ENCODE measurements around the gene ARL5B. TPM values are rescaled to one million over a fixed set of nuclear protein-coding genes. Genes with fewer than 3 reads are reported as not detected.
"Not testable (repeated sequence)": the region's sequence is repeated elsewhere in the genome, so short reads cannot be mapped to it uniquely, and the experiment has no call there.

The ARL5B gene
- total RNA-seq, 4 donors from 2014 or later, result 7.5 to 14.7 (median 8.9) TPM

DNA sequence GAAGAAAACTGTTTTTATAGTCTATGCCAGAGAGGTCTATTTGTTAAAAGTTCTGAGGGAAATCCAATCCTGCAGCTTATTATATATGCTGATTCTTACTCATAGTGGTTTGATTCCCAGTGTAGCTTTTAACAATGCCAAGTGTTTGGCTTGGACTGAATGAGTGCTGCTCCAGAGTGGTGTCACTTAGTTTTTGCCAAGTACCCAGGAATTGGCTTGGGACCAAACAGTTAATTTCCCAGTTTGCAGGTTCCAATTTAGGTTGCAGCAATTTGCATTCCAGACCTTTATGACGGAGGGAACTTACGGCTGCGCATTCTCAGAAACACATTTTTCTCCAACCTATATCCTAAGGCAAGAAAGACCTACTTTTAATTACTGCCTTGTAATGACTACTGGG lies 40.2 kb upstream of the ARL5B start:
- Histone ChIP-seq H3K4me3 (no peak overlapping the region), H3K27ac (replicated peaks in 1 of 4) (peak overlapping the region in 1 of 4 donors; percentile 28), H3K36me3 (peaks cover 0 to 10% (median 3%) of the 10 kb centered on the region in 4 donors), H3K4me1 (peaks cover 0 to 17% (median 14%) of the 10 kb centered on the region in 4 donors), H3K27me3 (no peaks in the 10 kb centered on the region), H3K9me3 (no peaks in the 10 kb centered on the region)
- intact Hi-C loops (cut with DNase I), result no loop called here
- no peak for DNase-seq (ENCODE audit: extremely low spot score)
- no peak for TF ChIP-seq EP300 (IDR thresholded peaks at IDR 0.05)
- TF ChIP-seq POLR2A (IDR thresholded peaks at IDR 0.05; ENCODE audit: low read depth), result no peak
- TF ChIP-seq POLR2AphosphoS5 (IDR thresholded peaks at IDR 0.05), result no peak
- TF ChIP-seq, protein P1, sequence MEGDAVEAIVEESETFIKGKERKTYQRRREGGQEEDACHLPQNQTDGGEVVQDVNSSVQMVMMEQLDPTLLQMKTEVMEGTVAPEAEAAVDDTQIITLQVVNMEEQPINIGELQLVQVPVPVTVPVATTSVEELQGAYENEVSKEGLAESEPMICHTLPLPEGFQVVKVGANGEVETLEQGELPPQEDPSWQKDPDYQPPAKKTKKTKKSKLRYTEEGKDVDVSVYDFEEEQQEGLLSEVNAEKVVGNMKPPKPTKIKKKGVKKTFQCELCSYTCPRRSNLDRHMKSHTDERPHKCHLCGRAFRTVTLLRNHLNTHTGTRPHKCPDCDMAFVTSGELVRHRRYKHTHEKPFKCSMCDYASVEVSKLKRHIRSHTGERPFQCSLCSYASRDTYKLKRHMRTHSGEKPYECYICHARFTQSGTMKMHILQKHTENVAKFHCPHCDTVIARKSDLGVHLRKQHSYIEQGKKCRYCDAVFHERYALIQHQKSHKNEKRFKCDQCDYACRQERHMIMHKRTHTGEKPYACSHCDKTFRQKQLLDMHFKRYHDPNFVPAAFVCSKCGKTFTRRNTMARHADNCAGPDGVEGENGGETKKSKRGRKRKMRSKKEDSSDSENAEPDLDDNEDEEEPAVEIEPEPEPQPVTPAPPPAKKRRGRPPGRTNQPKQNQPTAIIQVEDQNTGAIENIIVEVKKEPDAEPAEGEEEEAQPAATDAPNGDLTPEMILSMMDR (IDR thresholded peaks at IDR 0.05), result no peak
- WGBS, result 70% methylated on average over 3 of the region's 3 CpGs

DNA sequence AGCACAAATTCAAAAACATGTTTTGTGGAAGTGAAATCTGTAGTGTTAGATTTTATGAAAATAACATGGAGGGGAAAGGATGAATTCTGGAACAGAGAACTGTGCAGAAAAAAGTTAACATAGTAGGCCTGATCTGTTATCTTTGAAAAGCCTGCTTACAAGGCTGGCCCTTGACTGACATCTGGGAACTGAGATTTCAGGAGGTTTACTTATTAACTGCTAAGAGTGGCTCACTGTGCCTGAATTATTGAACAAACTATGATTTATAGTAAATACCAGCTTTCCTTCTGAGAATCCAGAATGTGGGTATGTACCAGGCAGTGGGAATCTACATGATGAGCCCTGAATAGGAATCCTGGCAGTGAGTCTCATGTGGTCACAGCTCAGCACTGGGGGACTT lies 38.4 kb upstream of the ARL5B start:
- Histone ChIP-seq H3K27me3 (no peaks in the 10 kb centered on the region), H3K4me1 (peaks cover 0 to 26% (median 20%) of the 10 kb centered on the region in 4 donors), H3K27ac (replicated peaks in 1 of 4) (no peak overlapping the region), H3K36me3 (peaks cover 0 to 10% (median 3%) of the 10 kb centered on the region in 4 donors), H3K4me3 (no peak overlapping the region), H3K9me3 (no peaks in the 10 kb centered on the region)
- intact Hi-C loops (cut with DNase I), result no loop called here
- TF ChIP-seq, protein P1 (IDR thresholded peaks at IDR 0.05), result no peak
- no peak for TF ChIP-seq EP300 (IDR thresholded peaks at IDR 0.05)
- no peak for TF ChIP-seq POLR2A (IDR thresholded peaks at IDR 0.05; ENCODE audit: low read depth)
- TF ChIP-seq POLR2AphosphoS5 (IDR thresholded peaks at IDR 0.05), result no peak
- DNase-seq (ENCODE audit: extremely low spot score), result no peak

DNA sequence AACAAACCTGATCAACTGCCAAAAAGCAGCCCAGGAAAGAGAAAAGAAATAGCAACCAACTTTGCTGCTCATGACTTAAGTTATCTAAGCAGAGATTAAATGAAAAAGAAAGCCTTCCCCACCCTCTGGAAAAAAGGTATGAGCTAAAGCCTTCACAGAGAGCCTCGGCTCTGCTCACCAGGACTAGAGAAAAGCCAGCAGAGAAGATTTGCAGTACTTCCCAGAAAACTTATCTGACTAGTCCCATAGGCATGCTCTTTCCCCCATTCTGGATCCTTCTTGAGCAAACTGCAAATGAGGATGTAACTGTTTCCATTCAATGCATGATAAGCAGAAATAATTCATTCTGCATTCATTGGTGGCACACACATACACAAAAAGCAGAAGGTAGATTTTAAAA lies 35.6 kb upstream of the ARL5B start:
- peak overlapping the region; percentile 45 to 79 (median 56) for H3K27ac ChIP-seq (replicated peaks in 1 of 4)
- DNase-seq (ENCODE audit: extremely low spot score); H3K9me3 ChIP-seq; H3K4me3 ChIP-seq; intact Hi-C loops (cut with DNase I); H3K27me3 ChIP-seq: not testable (repeated sequence)
- H3K36me3 ChIP-seq, result peaks cover 0 to 10% (median 3%) of the 10 kb centered on the region in 4 donors
- peaks cover 8 to 41% (median 35%) of the 10 kb centered on the region in 4 donors for H3K4me1 ChIP-seq
- 52% methylated on average over 1 of the region's 1 CpG for WGBS

DNA sequence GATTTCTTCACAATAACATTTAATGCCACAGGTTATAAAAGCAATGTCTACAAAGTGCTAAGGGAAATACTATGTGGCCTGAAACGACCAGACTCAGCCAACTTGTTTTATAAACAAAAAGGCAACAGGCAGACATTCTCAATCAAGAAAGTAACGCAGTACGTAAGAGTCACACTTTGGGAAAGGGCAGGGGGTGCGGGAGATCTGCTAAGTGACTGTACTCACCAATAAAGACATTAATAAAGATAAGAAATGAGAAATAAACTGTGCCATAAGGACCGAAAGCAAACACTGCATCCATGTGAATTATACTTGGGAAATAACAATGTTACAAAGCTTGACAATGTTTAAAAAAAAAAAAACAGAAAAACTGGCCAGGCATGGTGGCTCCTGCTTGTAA lies 33.3 kb upstream of the ARL5B start:
- peaks cover 0 to 9% (median 3%) of the 10 kb centered on the region in 4 donors for H3K36me3 ChIP-seq
- peaks cover 8 to 41% (median 29%) of the 10 kb centered on the region in 4 donors for H3K4me1 ChIP-seq
- no peaks in the 10 kb centered on the region for H3K9me3 ChIP-seq
- WGBS, result 69% methylated on average over 5 of the region's 5 CpGs
- H3K27me3 ChIP-seq, result no peaks in the 10 kb centered on the region
- no peak for DNase-seq (ENCODE audit: extremely low spot score)
- H3K27ac ChIP-seq (replicated peaks in 1 of 4), result peak overlapping the region; percentile 18 to 80 (median 79)
- intact Hi-C loops (cut with DNase I), result no loop called here
- no peak overlapping the region for H3K4me3 ChIP-seq
- TF ChIP-seq, protein P1 (IDR thresholded peaks at IDR 0.05), result no peak

DNA sequence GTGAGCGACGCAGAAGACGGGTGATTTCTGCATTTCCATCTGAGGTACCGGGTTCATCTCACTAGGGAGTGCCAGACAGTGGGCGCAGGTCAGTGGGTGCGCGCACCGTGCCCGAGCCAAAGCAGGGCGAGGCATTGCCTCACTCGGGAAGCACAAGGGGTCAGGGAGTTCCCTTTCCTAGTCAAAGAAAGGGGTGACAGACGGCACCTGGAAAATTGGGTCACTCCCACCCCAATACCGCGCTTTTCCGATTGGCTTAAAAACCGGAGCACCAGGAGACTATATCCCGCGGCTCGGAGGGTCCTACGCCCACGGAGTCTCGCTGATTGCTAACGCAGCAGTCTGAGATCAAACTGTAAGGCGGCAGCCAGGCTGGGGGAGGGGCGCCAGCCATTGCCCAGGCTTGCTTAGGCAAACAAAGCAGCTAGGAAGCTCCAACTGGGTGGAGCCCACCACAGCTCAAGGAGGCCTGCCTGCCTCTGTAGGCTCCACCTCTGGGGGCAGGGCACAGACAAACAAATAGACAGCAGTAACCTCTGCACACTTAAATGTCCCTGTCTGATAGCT lies 31.7 kb upstream of the ARL5B start:
- peak; percentile 31 to 41 for TF ChIP-seq POLR2AphosphoS5 (IDR thresholded peaks at IDR 0.05)
- peak overlapping the region; percentile 79 to 80 (median 79) for H3K27ac ChIP-seq (replicated peaks in 1 of 4)
- H3K9me3 ChIP-seq; H3K27me3 ChIP-seq; intact Hi-C loops (cut with DNase I); H3K36me3 ChIP-seq: not testable (repeated sequence)
- peak overlapping the region; percentile 58 to 70 (median 66) for H3K4me3 ChIP-seq
- H3K4me1 ChIP-seq, result peaks cover 8 to 41% (median 29%) of the 10 kb centered on the region in 4 donors
- DNase-seq (ENCODE audit: extremely low spot score), result peak; percentile 93
- WGBS, result under 1% methylated on average over 11 of the region's 25 CpGs

DNA sequence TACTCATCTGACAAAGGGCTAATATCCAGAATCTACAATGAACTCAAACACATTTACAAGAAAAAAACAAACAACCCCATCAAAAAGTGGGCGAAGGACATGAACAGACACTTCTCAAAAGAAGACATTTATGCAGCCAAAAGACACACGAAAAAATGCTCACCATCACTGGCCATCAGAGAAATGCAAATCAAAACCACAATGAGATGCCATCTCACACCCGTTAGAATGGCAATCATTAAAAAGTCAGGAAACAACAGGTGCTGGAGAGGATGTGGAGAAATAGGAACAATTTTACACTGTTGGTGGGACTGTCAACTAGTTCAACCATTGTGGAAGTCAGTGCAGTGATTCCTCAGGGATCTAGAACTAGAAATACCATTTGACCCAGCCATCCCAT lies 26.7 kb upstream of the ARL5B start:
- H3K27me3 ChIP-seq; DNase-seq (ENCODE audit: extremely low spot score); H3K27ac ChIP-seq (replicated peaks in 1 of 4); H3K4me3 ChIP-seq; intact Hi-C loops (cut with DNase I); H3K9me3 ChIP-seq; H3K36me3 ChIP-seq; H3K4me1 ChIP-seq: not testable (repeated sequence)
- 88% methylated on average over 1 of the region's 3 CpGs for WGBS
